ENCODE measurements around the gene NHLRC1.
A peak's percentile ranks its signal among the peaks of the same experiment; 100 is the strongest.

Gene NHLRC1

GRCh38 chr6:18139935-18140621 is 17.6 kb upstream of the NHLRC1 start:
- no peak for TF ChIP-seq CTCF (IDR thresholded peaks at IDR 0.05; ENCODE audit: borderline replicate concordance, insufficient read depth, low read depth, low read length)
- no peak overlapping the region for H3K4me3 ChIP-seq (ENCODE audit: low read depth, low read length)

GRCh38 chr6:18138906-18139305 is 16.4 kb upstream of the NHLRC1 start:
- no peak overlapping the region for H3K4me3 ChIP-seq (ENCODE audit: low read depth, low read length)
- TF ChIP-seq CTCF (IDR thresholded peaks at IDR 0.05; ENCODE audit: borderline replicate concordance, insufficient read depth, low read depth, low read length), result no peak

- no peak for TF ChIP-seq CTCF (IDR thresholded peaks at IDR 0.05; ENCODE audit: borderline replicate concordance, insufficient read depth, low read depth, low read length)
- no peak overlapping the region for H3K4me3 ChIP-seq (ENCODE audit: low read depth, low read length)
Measured at GRCh38 chr6:18136260-18136659, 13.8 kb upstream of the NHLRC1 start.

GRCh38 chr6:18135171-18135570 is 12.7 kb upstream of the NHLRC1 start:
- H3K4me3 ChIP-seq (ENCODE audit: low read depth, low read length), result no peak overlapping the region
- TF ChIP-seq CTCF (IDR thresholded peaks at IDR 0.05; ENCODE audit: borderline replicate concordance, insufficient read depth, low read depth, low read length), result no peak

- no peak overlapping the region for H3K4me3 ChIP-seq (ENCODE audit: low read depth, low read length)
- no peak for TF ChIP-seq CTCF (IDR thresholded peaks at IDR 0.05; ENCODE audit: borderline replicate concordance, insufficient read depth, low read depth, low read length)
Measured at GRCh38 chr6:18132346-18132745, 9.9 kb upstream of the NHLRC1 start.

GRCh38 chr6:18126121-18126520 is 3.6 kb upstream of the NHLRC1 start:
- H3K4me3 ChIP-seq (ENCODE audit: low read depth, low read length), result no peak overlapping the region
- no peak for TF ChIP-seq CTCF (IDR thresholded peaks at IDR 0.05; ENCODE audit: borderline replicate concordance, insufficient read depth, low read depth, low read length)

- TF ChIP-seq CTCF (IDR thresholded peaks at IDR 0.05; ENCODE audit: borderline replicate concordance, insufficient read depth, low read depth, low read length), result peak; percentile 70
- H3K4me3 ChIP-seq (ENCODE audit: low read depth, low read length), result no peak overlapping the region
Measured at GRCh38 chr6:18121580-18122127, 823 bp downstream of the NHLRC1 start.
